Breast epithelium (tissue), 3 donors: ENCODE measurements around the gene CACNA2D2.

ENCODE experiments used
- POLR2A ChIP-seq: fragments of 450-650 bp; IDR thresholded peaks from one replicate; pipeline ENCODE4 v1.6.1; 2016; ENCODE audit warnings: antibody characterized with exemption, mild to moderate bottlenecking, moderate library complexity
- POLR2AphosphoS5 ChIP-seq, 3 donors: sonication (generic); formaldehyde crosslinking; IDR thresholded peaks; one replicate each; pipeline ENCODE4 v1.6.1; 2017; ENCODE audit warnings: antibody characterized with exemption in 3 of 3
- TF ChIP-seq, protein P1 (sequence below), 3 donors: fragments of 450-650 bp; IDR thresholded peaks; one replicate each; pipeline ENCODE4 v1.5.1; 2016 to 2017; ENCODE audit warnings: antibody characterized with exemption in 3 of 3, mild to moderate bottlenecking in 3 of 3, moderate library complexity in 3 of 3

- TF ChIP-seq, protein P1, sequence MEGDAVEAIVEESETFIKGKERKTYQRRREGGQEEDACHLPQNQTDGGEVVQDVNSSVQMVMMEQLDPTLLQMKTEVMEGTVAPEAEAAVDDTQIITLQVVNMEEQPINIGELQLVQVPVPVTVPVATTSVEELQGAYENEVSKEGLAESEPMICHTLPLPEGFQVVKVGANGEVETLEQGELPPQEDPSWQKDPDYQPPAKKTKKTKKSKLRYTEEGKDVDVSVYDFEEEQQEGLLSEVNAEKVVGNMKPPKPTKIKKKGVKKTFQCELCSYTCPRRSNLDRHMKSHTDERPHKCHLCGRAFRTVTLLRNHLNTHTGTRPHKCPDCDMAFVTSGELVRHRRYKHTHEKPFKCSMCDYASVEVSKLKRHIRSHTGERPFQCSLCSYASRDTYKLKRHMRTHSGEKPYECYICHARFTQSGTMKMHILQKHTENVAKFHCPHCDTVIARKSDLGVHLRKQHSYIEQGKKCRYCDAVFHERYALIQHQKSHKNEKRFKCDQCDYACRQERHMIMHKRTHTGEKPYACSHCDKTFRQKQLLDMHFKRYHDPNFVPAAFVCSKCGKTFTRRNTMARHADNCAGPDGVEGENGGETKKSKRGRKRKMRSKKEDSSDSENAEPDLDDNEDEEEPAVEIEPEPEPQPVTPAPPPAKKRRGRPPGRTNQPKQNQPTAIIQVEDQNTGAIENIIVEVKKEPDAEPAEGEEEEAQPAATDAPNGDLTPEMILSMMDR (IDR thresholded peaks at IDR 0.05), result no peak
- TF ChIP-seq POLR2A, result no peak
- TF ChIP-seq POLR2AphosphoS5 (IDR thresholded peaks at IDR 0.05), result no peak
Observed at GRCh38 chr3:50395070-50395860, 108.2 kb downstream of the CACNA2D2 start.
